Liver (tissue), 9 donors: ENCODE results near the gene SLC1A3. TPM values are rescaled to one million over a fixed set of nuclear protein-coding genes. Genes with fewer than 3 reads are reported as not detected.

Experiments used
- DNase-seq: peaks from one replicate; pipeline ENCODE4 v3.0.0-alpha.2; 2017; ENCODE audit warnings: low spot score
- H3K27ac ChIP-seq, 2 donors: one replicate each; pipeline ENCODE4 v1.7.0; 2013; ENCODE audit warnings: inconsistent platforms in 2 of 2, low read length in 2 of 2, control low read depth in 1 of 2, low read depth in 1 of 2, mild to moderate bottlenecking in 1 of 2
- H3K27me3 ChIP-seq, 4 donors: one replicate each; pipeline versions ENCODE4 v1.6.1 to v1.7.0; 2013; ENCODE audit warnings: low read length in 3 of 4, inconsistent platforms in 1 of 4, mild to moderate bottlenecking in 1 of 4, moderate library complexity in 1 of 4; ENCODE audit not compliant: control insufficient read depth in 4 of 4, insufficient read depth in 4 of 4
- H3K36me3 ChIP-seq, 4 donors: one replicate each; pipeline versions ENCODE4 v1.6.1 to v1.7.0; 2013; ENCODE audit warnings: low read length in 3 of 4, mild to moderate bottlenecking in 3 of 4, low read depth in 1 of 4, moderate library complexity in 1 of 4; ENCODE audit not compliant: control insufficient read depth in 4 of 4, insufficient read depth in 3 of 4
- H3K4me1 ChIP-seq, 4 donors: one replicate each; pipeline versions ENCODE4 v1.6.1 to v1.7.0; 2013; ENCODE audit warnings: low read length in 3 of 4, mild to moderate bottlenecking in 3 of 4, moderate library complexity in 1 of 4; ENCODE audit not compliant: control insufficient read depth in 4 of 4, insufficient read depth in 4 of 4
- H3K4me3 ChIP-seq, 3 donors: one replicate each; pipeline versions ENCODE4 v1.6.1 to v1.7.0; 2013; ENCODE audit warnings: low read length in 3 of 3, control low read depth in 1 of 3, low read depth in 1 of 3, mild to moderate bottlenecking in 1 of 3
- H3K9ac ChIP-seq, 2 donors: one replicate each; pipeline ENCODE4 v1.7.0; 2013; ENCODE audit warnings: low read length in 2 of 2, mild to moderate bottlenecking in 2 of 2, moderate library complexity in 2 of 2, control low read depth in 1 of 2, low read depth in 1 of 2
- H3K9me3 ChIP-seq, 4 donors: one replicate each; pipeline versions ENCODE4 v1.6.1 to v1.7.0; 2013; ENCODE audit warnings: low read length in 3 of 4; ENCODE audit not compliant: control insufficient read depth in 4 of 4
- ATF3 ChIP-seq: IDR thresholded peaks from 2 replicates; pipeline ENCODE4 v1.6.1; 2016; ENCODE audit warnings: antibody characterized with exemption
- CTCF ChIP-seq: fragments of 150-350 bp; IDR thresholded peaks from 2 replicates; pipeline ENCODE4 v1.5.1; 2017; ENCODE audit warnings: improper control_type of control experiment, low read depth, low read length; ENCODE audit not compliant: missing input control
- EGR1 ChIP-seq, 2 donors: IDR thresholded peaks; 2 replicates each; pipeline ENCODE4 v1.6.1; 2016 to 2018; ENCODE audit warnings: antibody characterized with exemption in 2 of 2, low read depth in 2 of 2
- FOXA1 ChIP-seq: IDR thresholded peaks from 2 replicates; pipeline ENCODE4 v1.6.1; 2016; ENCODE audit warnings: antibody characterized with exemption
- FOXA2 ChIP-seq: IDR thresholded peaks from 2 replicates; pipeline ENCODE4 v1.6.1; 2016; ENCODE audit warnings: antibody characterized with exemption
- GABPA ChIP-seq, 2 donors: IDR thresholded peaks in 1 of 2; conservative IDR thresholded peaks in 1 of 2; 2 replicates each; pipeline ENCODE4 v1.6.1; 2016; ENCODE audit warnings: antibody characterized with exemption in 2 of 2, mild to moderate bottlenecking in 1 of 2, moderate library complexity in 1 of 2
- HNF4A ChIP-seq, 2 donors: conservative IDR thresholded peaks; 2 replicates each; pipeline ENCODE4 v1.6.1; 2016; ENCODE audit warnings: antibody characterized with exemption in 2 of 2, mild to moderate bottlenecking in 2 of 2
- HNF4G ChIP-seq: IDR thresholded peaks from 2 replicates; pipeline ENCODE4 v1.6.1; 2016; ENCODE audit warnings: antibody characterized with exemption
- JUND ChIP-seq, 2 donors: IDR thresholded peaks; 2 replicates each; pipeline ENCODE4 v1.6.1; 2016; ENCODE audit warnings: antibody characterized with exemption in 2 of 2
- MAX ChIP-seq: IDR thresholded peaks from 2 replicates; pipeline ENCODE4 v1.6.1; 2016; ENCODE audit warnings: antibody characterized with exemption
- NR2F2 ChIP-seq: IDR thresholded peaks from 2 replicates; pipeline ENCODE4 v1.6.1; 2016; ENCODE audit warnings: antibody characterized with exemption
- RAD21 ChIP-seq, 2 donors: IDR thresholded peaks; 2 replicates each; pipeline ENCODE4 v1.6.1; 2016; ENCODE audit warnings: antibody characterized with exemption in 2 of 2, mild to moderate bottlenecking in 2 of 2
- REST ChIP-seq: IDR thresholded peaks from 2 replicates; pipeline ENCODE4 v1.6.1; 2016; ENCODE audit warnings: antibody characterized with exemption, mild to moderate bottlenecking
- RXRA ChIP-seq, 2 donors: IDR thresholded peaks; 2 replicates each; pipeline ENCODE4 v1.6.1; 2017 to 2018; ENCODE audit warnings: antibody characterized with exemption in 2 of 2, mild to moderate bottlenecking in 1 of 2
- SP1 ChIP-seq: IDR thresholded peaks from 2 replicates; pipeline ENCODE4 v1.6.1; 2018; ENCODE audit warnings: antibody characterized with exemption, mild to moderate bottlenecking
- YY1 ChIP-seq: IDR thresholded peaks from 2 replicates; pipeline ENCODE4 v1.6.1; 2016; ENCODE audit warnings: antibody characterized with exemption, mild to moderate bottlenecking
- ZBTB33 ChIP-seq: IDR thresholded peaks from 2 replicates; pipeline ENCODE4 v1.6.1; 2016; ENCODE audit warnings: antibody characterized with exemption
- WGBS: extraction: QIAGEN DNeasy Blood & Tissue Kit; methylation state at CpG from one replicate; pipeline ENCODE4 v1.1.7; 2013; 5-methylcytosine and 5-hydroxymethylcytosine counted together
- polyA plus RNA-seq, 2 donors: library from polyadenylated mRNA; stranded (reverse) in 1 of 2; unstranded in 1 of 2; fragments of 200-250 nt in 1 of 2; fragments of >200 nt in 1 of 2; fragmentation: Nextera tagmentation in 1 of 2; extraction: Ambion mirVana in 1 of 2; gene quantifications; one replicate each; pipeline versions ENCODE4 v1.2.1 to v1.2.3, GENCODE V29; 2013 to 2015
- total RNA-seq, 2 donors: library from RNA; depleted of rRNA; stranded (reverse); fragments of >200 nt; gene quantifications; one replicate each; pipeline ENCODE4 v1.2.3, GENCODE V29; 2014
- donor health status: healthy.
- donor health status: healthy.
- donor health status: healthy.
- donor health status: healthy.
- donor health status: healthy.

The SLC1A3 gene
- total and polyA plus RNA-seq, 4 donors = 1.8 to 8.8 (median 2.8) TPM

- Histone ChIP-seq H3K9ac (no peak overlapping the region), H3K4me1 (no peaks in the 10 kb centered on the region), H3K27ac (peak overlapping the region in 1 of 2 donors; percentile 4), H3K4me3 (no peak overlapping the region), H3K9me3 (no peaks in the 10 kb centered on the region), H3K36me3 (no peaks in the 10 kb centered on the region), H3K27me3 (no peaks in the 10 kb centered on the region)
- WGBS = 76% methylated on average over 6 of the region's 6 CpGs
- no peak for DNase-seq
- TF ChIP-seq YY1 = no peak
- no peak for TF ChIP-seq RXRA (IDR thresholded peaks at IDR 0.05)
- TF ChIP-seq SP1 = no peak
- no peak for TF ChIP-seq GABPA (IDR thresholded peaks at IDR 0.05 in 1 of 2, conservative IDR thresholded peaks at IDR 0.05 in 1 of 2)
Observed at GRCh38 chr5:36724467-36725332, 118.3 kb downstream of the SLC1A3 start.

- Histone ChIP-seq H3K36me3 (no peaks in the 10 kb centered on the region), H3K4me3 (no peak overlapping the region), H3K27me3 (no peaks in the 10 kb centered on the region), H3K9ac (no peak overlapping the region), H3K27ac (no peak overlapping the region), H3K4me1 (no peaks in the 10 kb centered on the region), H3K9me3 (no peaks in the 10 kb centered on the region)
- no peak for DNase-seq
- TF ChIP-seq HNF4G (no peak), ATF3 (no peak), FOXA1 (no peak), REST (no peak), CTCF (no peak), FOXA2 (no peak), HNF4A (conservative IDR thresholded peaks at IDR 0.05) (no peak), NR2F2 (no peak), RXRA (IDR thresholded peaks at IDR 0.05) (no peak), RAD21 (IDR thresholded peaks at IDR 0.05) (no peak), YY1 (no peak), MAX (no peak), GABPA (IDR thresholded peaks at IDR 0.05 in 1 of 2, conservative IDR thresholded peaks at IDR 0.05 in 1 of 2) (no peak), EGR1 (IDR thresholded peaks at IDR 0.05; ENCODE audit: low read depth in 2 of 2) (no peak), SP1 (no peak), ZBTB33 (no peak), JUND (IDR thresholded peaks at IDR 0.05) (no peak)
- 92% methylated on average over 1 of the region's 1 CpG for WGBS
Observed at GRCh38 chr5:36726317-36726716, 119.9 kb downstream of the SLC1A3 start.
